D721Med (cell line): Measurements from ENCODE around the gene CAPN5.

Experiments used
- DNase-seq: peaks from one replicate; pipeline ENCODE4 v3.0.0; 2011; ENCODE audit warnings: low spot score; ENCODE audit not compliant: insufficient read length
- FAIRE-seq: peaks from 2 replicates; lab custom pipeline; 2011; peaks lifted over from hg19 to GRCh38; lab: Jason Lieb, UNC
- CTCF ChIP-seq: IDR thresholded peaks from 2 replicates; pipeline ENCODE4 v1.5.1; 2012; ENCODE audit warnings: mild to moderate bottlenecking, control low read depth; ENCODE audit not compliant: insufficient read depth; ENCODE audit errors: missing control alignments

CAPN5 gene

DNA sequence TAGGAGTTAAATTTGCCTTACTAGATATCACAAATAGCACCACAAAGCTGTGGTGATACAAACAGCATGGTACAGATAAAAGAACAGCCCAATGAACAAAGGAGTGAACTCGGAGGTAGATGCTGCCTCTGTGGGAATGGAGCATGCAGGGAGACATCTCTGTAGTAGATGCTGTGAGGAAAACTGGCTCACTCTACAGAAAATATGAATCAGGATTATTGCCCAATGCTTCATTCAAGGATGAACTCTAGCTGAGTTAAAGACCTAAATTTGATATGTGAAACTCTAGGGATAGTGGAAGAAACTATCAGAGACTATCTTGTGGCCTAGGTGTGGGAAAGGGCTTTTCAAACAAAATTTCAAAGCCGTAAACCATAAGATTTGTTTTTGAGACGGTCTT lies 15.3 kb upstream of the CAPN5 start:
- DNase-seq = no peak
- TF ChIP-seq CTCF = no peak
- no peak for FAIRE-seq

DNA sequence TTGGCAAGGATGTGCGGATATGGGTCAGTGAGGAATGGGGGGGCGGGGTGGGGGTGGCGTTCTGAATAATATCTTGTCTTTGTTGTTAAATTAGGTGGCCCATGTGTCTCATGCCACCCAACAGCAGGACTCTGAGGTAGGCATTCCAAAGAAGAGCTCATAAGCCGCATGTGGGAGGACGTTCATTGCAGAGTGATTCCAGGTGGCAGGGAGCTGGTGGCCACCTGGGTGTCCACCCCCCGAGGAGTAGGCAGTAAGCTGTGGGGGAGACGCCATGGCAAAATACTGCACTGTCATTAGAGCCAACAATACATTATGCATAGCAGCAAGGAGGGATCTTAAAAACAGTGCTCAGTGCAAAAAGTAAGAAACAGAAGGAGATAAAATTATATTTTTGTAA lies 14.3 kb upstream of the CAPN5 start:
- DNase-seq (no peak), FAIRE-seq (no peak)
- TF ChIP-seq CTCF = no peak

GRCh38 chr11:77053217-77054015 lies 13.4 kb upstream of the CAPN5 start:
- no peak for DNase-seq
- no peak for TF ChIP-seq CTCF
- FAIRE-seq = no peak

DNA sequence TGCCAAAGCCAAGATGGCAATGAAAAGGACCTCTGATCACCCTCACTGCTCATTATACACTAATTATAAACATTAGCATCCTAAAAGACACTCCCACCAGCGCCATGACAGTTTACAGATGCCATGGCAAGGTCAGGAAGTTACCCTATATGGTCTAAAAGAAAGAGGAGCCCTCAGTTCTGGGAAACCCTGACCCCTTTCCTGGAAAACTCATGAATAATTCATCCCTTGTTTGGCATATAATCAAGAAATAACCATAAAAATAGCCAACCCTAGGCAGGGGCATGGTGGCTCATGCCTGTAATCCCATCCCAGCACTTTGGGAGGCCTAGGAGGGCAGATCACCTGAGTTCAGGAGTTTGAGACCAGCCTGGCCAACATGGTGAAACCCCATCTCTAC lies 12.7 kb upstream of the CAPN5 start:
- no peak for TF ChIP-seq CTCF
- FAIRE-seq = no peak
- no peak for DNase-seq

- FAIRE-seq (no peak), DNase-seq (no peak)
- no peak for TF ChIP-seq CTCF
Observed at GRCh38 chr11:77055101-77055561, 11.6 kb upstream of the CAPN5 start.

DNA sequence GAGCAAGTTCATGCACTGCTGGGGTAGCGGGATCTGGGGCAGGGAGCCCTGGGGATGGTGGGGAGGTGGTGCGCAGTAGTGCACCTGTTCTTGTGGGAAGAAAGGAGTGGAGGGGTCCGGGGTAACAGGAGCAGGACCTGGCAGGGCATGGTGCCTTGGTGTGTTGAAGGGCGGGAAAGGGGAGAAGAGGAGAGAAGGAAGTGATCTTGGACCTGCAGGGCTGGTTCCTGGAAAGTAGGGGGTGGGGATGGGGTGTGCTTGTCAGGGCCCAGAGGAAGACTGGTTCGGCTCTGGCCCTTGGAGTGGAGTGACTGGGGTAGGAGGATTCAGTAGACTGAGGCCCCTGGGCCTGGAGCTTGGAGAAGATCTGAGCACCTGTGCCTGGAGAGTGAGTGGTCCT lies 10.9 kb upstream of the CAPN5 start:
- FAIRE-seq = no peak
- DNase-seq = no peak
- no peak for TF ChIP-seq CTCF

- no peak for TF ChIP-seq CTCF
- DNase-seq = no peak
- FAIRE-seq = no peak
Observed at GRCh38 chr11:77056814-77057402, 9.9 kb upstream of the CAPN5 start.
